Activated CD4-positive, alpha-beta T cell treated with anti-CD3 and anti-CD28 coated beads, Interleukin-2, amount 10 ng/mL, durations not matched to agents 24 days and 14 days (primary cell): Measurements from ENCODE around the gene TXNDC11. TPM values are rescaled to one million over a fixed set of nuclear protein-coding genes. Genes with fewer than 3 reads are reported as not detected.
"Not testable (repeated sequence)": the region's sequence is repeated elsewhere in the genome, so short reads cannot be mapped to it uniquely, and the experiment has no call there.

Experiments
- DNase-seq: peaks from one replicate; pipeline ENCODE4 v3.0.0; 2022
- H3K27ac Mint-ChIP-seq: one replicate; pipeline ENCODE4 v1.8.0; 2022; ENCODE audit warnings: mild to moderate bottlenecking, mixed read lengths
- H3K27me3 Mint-ChIP-seq: one replicate; pipeline ENCODE4 v1.8.0; 2022; ENCODE audit warnings: mixed read lengths
- H3K36me3 Mint-ChIP-seq: one replicate; pipeline ENCODE4 v1.8.0; 2022; ENCODE audit warnings: low read depth, mild to moderate bottlenecking, mixed read lengths
- H3K4me1 Mint-ChIP-seq: one replicate; pipeline ENCODE4 v1.8.0; 2021; ENCODE audit warnings: mixed read lengths
- H3K4me3 Mint-ChIP-seq: one replicate; pipeline ENCODE4 v1.8.0; 2022; ENCODE audit warnings: mild to moderate bottlenecking, moderate library complexity, mixed read lengths
- H3K9me3 Mint-ChIP-seq: one replicate; pipeline ENCODE4 v1.8.0; 2021; ENCODE audit warnings: mixed read lengths
- intact Hi-C: fragments of 100-400 bp; cut with micrococcal nuclease; formaldehyde crosslinking; loops from one replicate; pipeline ENCODE4 v1.15.1; 2023
- total RNA-seq: library from RNA; stranded (reverse); gene quantifications from 2 replicates; pipeline ENCODE4 v1.2.3, GENCODE V29; 2022

TXNDC11 gene
- 41.7 and 43.6 TPM in 2 replicates for total RNA-seq

- H3K36me3 Mint-ChIP-seq, result peaks cover 26% of the 10 kb centered on the region
- peak; percentile 100 for DNase-seq
- peak within 1 kb of the TSS; percentile 97 for H3K27ac Mint-ChIP-seq
- no peaks in the 10 kb centered on the region for H3K27me3 Mint-ChIP-seq
- H3K9me3 Mint-ChIP-seq, result no peaks in the 10 kb centered on the region
- peak within 1 kb of the TSS; percentile 98 for H3K4me3 Mint-ChIP-seq
- intact Hi-C loops, result loop anchor here (1.0 to 5.0 kb wide), 7 partner anchors 41 to 800 kb away; partner anchors contain the start of genes CLEC16A, DEXI, RSL1D1 and ZC3H7A
- H3K4me1 Mint-ChIP-seq, result peaks cover 48% of the 10 kb centered on the region
Measured at GRCh38 chr16:11742536-11743307, at the start of gene TXNDC11. Gene TXNDC11 (minus strand): TSS chr16:11742857. CDS start chr16:11742730, 127 bp downstream.

- Mint-ChIP-seq H3K9me3 (no peaks in the 10 kb centered on the region), H3K4me3 (peak overlapping the region; percentile 3), H3K27me3 (no peaks in the 10 kb centered on the region), H3K4me1 (peaks cover 76% of the 10 kb centered on the region), H3K27ac (peak overlapping the region; percentile 78), H3K36me3 (peaks cover 41% of the 10 kb centered on the region)
- DNase-seq, result no peak
- intact Hi-C loops, result no loop called here
Measured at GRCh38 chr16:11791144-11791828, 48.6 kb upstream of the TXNDC11 start.

- Mint-ChIP-seq H3K9me3 (no peaks in the 10 kb centered on the region), H3K4me1 (peaks cover 66% of the 10 kb centered on the region), H3K27ac (peak overlapping the region; percentile 83), H3K4me3 (no peak overlapping the region), H3K27me3 (no peaks in the 10 kb centered on the region), H3K36me3 (peaks cover 26% of the 10 kb centered on the region)
- intact Hi-C loops, result no loop called here
- DNase-seq, result no peak
Measured at GRCh38 chr16:11788914-11789313, 46.3 kb upstream of the TXNDC11 start.

- Mint-ChIP-seq H3K4me1 (peaks cover 66% of the 10 kb centered on the region), H3K36me3 (peaks cover 20% of the 10 kb centered on the region), H3K27ac (peak overlapping the region; percentile 84)
- not testable (repeated sequence) for DNase-seq, H3K27me3 Mint-ChIP-seq, H3K9me3 Mint-ChIP-seq, H3K4me3 Mint-ChIP-seq
- intact Hi-C loops, result loop anchor here (5.0 kb wide), 1 partner anchor 1043 kb away; the partner anchor contains the start of gene NUBP1
Measured at GRCh38 chr16:11784980-11785599, 42.4 kb upstream of the TXNDC11 start.

- Mint-ChIP-seq H3K4me1 (peaks cover 65% of the 10 kb centered on the region), H3K27ac (peak overlapping the region; percentile 84), H3K4me3 (peak overlapping the region; percentile 33), H3K36me3 (peaks cover 22% of the 10 kb centered on the region)
- intact Hi-C loops, result loop anchor here (5.0 kb wide), 1 partner anchor 1042 kb away; the partner anchor contains the start of gene NUBP1
- not testable (repeated sequence) for DNase-seq, H3K27me3 Mint-ChIP-seq, H3K9me3 Mint-ChIP-seq
Measured at GRCh38 chr16:11784381-11784780, 41.7 kb upstream of the TXNDC11 start.

GRCh38 chr16:11784038-11784369 lies 41.3 kb upstream of the TXNDC11 start:
- peaks cover 65% of the 10 kb centered on the region for H3K4me1 Mint-ChIP-seq
- H3K27me3 Mint-ChIP-seq, result no peaks in the 10 kb centered on the region
- no peaks in the 10 kb centered on the region for H3K9me3 Mint-ChIP-seq
- H3K27ac Mint-ChIP-seq, result peak overlapping the region; percentile 97
- no peak for DNase-seq
- H3K36me3 Mint-ChIP-seq, result peaks cover 23% of the 10 kb centered on the region
- peak overlapping the region; percentile 82 for H3K4me3 Mint-ChIP-seq
- intact Hi-C loops, result loop anchor here (5.0 kb wide), 1 partner anchor 1042 kb away; the partner anchor contains the start of gene NUBP1

GRCh38 chr16:11783319-11784037 lies 40.8 kb upstream of the TXNDC11 start:
- peaks cover 61% of the 10 kb centered on the region for H3K4me1 Mint-ChIP-seq
- H3K9me3 Mint-ChIP-seq, result no peaks in the 10 kb centered on the region
- H3K27ac Mint-ChIP-seq, result peak overlapping the region; percentile 97
- intact Hi-C loops, result loop anchor here (1.0 to 5.0 kb wide), 5 partner anchors 14 to 1041 kb away; partner anchors contain the start of genes NUBP1, RSL1D1, TXNDC11 and ZC3H7A
- H3K4me3 Mint-ChIP-seq, result peak overlapping the region; percentile 82
- peak; percentile 89 for DNase-seq
- no peaks in the 10 kb centered on the region for H3K27me3 Mint-ChIP-seq
- H3K36me3 Mint-ChIP-seq, result peaks cover 21% of the 10 kb centered on the region

- DNase-seq, result no peak
- Mint-ChIP-seq H3K4me1 (peaks cover 48% of the 10 kb centered on the region), H3K4me3 (peak overlapping the region; percentile 57), H3K27ac (peak overlapping the region; percentile 97), H3K9me3 (no peaks in the 10 kb centered on the region), H3K27me3 (no peaks in the 10 kb centered on the region), H3K36me3 (peaks cover 20% of the 10 kb centered on the region)
- intact Hi-C loops, result loop anchor here (2.0 to 5.0 kb wide), 2 partner anchors 199 to 1039 kb away; partner anchors contain the start of gene NUBP1
Measured at GRCh38 chr16:11781773-11782172, 39.1 kb upstream of the TXNDC11 start.

GRCh38 chr16:11780991-11781680 lies 38.5 kb upstream of the TXNDC11 start:
- Mint-ChIP-seq H3K36me3 (peaks cover 22% of the 10 kb centered on the region), H3K9me3 (no peaks in the 10 kb centered on the region), H3K4me1 (peaks cover 41% of the 10 kb centered on the region), H3K27me3 (no peaks in the 10 kb centered on the region), H3K4me3 (peak overlapping the region; percentile 40), H3K27ac (peak overlapping the region; percentile 82)
- no peak for DNase-seq
- intact Hi-C loops, result loop anchor here (5.0 kb wide), 1 partner anchor 1039 kb away; the partner anchor contains the start of gene NUBP1

GRCh38 chr16:11779074-11779473 lies 36.4 kb upstream of the TXNDC11 start:
- Mint-ChIP-seq H3K27ac (no peak overlapping the region), H3K4me3 (no peak overlapping the region), H3K36me3 (peaks cover 34% of the 10 kb centered on the region), H3K4me1 (peaks cover 33% of the 10 kb centered on the region), H3K9me3 (no peaks in the 10 kb centered on the region), H3K27me3 (no peaks in the 10 kb centered on the region)
- no peak for DNase-seq
- intact Hi-C loops, result no loop called here

- peak overlapping the region; percentile 53 for H3K27ac Mint-ChIP-seq
Measured at GRCh38 chr16:11774065-11774626, 31.5 kb upstream of the TXNDC11 start.

GRCh38 chr16:11768849-11769248 lies 26.2 kb upstream of the TXNDC11 start:
- peak overlapping the region; percentile 70 for H3K27ac Mint-ChIP-seq
- peaks cover 57% of the 10 kb centered on the region for H3K36me3 Mint-ChIP-seq
- intact Hi-C loops, result no loop called here
- H3K27me3 Mint-ChIP-seq, result no peaks in the 10 kb centered on the region
- H3K9me3 Mint-ChIP-seq, result no peaks in the 10 kb centered on the region
- no peak for DNase-seq
- peaks cover 13% of the 10 kb centered on the region for H3K4me1 Mint-ChIP-seq
- H3K4me3 Mint-ChIP-seq, result peak overlapping the region; percentile 40

More at GRCh38 chr16:11774065-11774626, 31.5 kb upstream of the TXNDC11 start:
- peaks cover 46% of the 10 kb centered on the region for H3K36me3 Mint-ChIP-seq
- H3K4me1 Mint-ChIP-seq, result peaks cover 10% of the 10 kb centered on the region
- DNase-seq, result no peak
- intact Hi-C loops, result no loop called here
- H3K27me3 Mint-ChIP-seq, result no peaks in the 10 kb centered on the region
- no peak overlapping the region for H3K4me3 Mint-ChIP-seq
- no peaks in the 10 kb centered on the region for H3K9me3 Mint-ChIP-seq
